HepG2 (cell line): ENCODE results near the gene TNFRSF6B. TPM values are rescaled to one million over a fixed set of nuclear protein-coding genes. Genes with fewer than 3 reads are reported as not detected.

Experiments used
- CBX2 ChIP-seq, 2 experiments: fragments of 200-600 bp in 1 of 2; sonication (generic); formaldehyde crosslinking in 1 of 2; IDR thresholded peaks; 2 replicates each; pipeline versions ENCODE4 v1.7.0 to v1.8.1; 2018 to 2022; ENCODE audit warnings: low read depth in 2 of 2, low read length in 1 of 2, mild to moderate bottlenecking in 1 of 2, missing genetic modification reagents in 1 of 2
- CHD4 ChIP-seq: fragments of 200-600 bp; sonication (generic); IDR thresholded peaks from 2 replicates; pipeline ENCODE4 v1.7.0; 2017; ENCODE audit warnings: mild to moderate bottlenecking, low read length, borderline replicate concordance
- DPF2 ChIP-seq: sonication (generic); formaldehyde crosslinking; IDR thresholded peaks from 2 replicates; pipeline ENCODE4 v1.4.0; 2020; ENCODE audit warnings: mild to moderate bottlenecking, low read depth, missing genetic modification reagents, borderline replicate concordance
- FOSL1 ChIP-seq: sonication (generic); formaldehyde crosslinking; IDR thresholded peaks from 2 replicates; pipeline ENCODE4 v1.9.0; 2021; ENCODE audit warnings: missing genetic modification reagents, borderline replicate concordance
- HOXD1 ChIP-seq: sonication (generic); formaldehyde crosslinking; IDR thresholded peaks from 2 replicates; pipeline ENCODE4 v1.5.0; 2020; ENCODE audit warnings: missing genetic modification reagents
- KAT8 ChIP-seq: IDR thresholded peaks from 2 replicates; pipeline ENCODE4 v1.6.1; 2016; ENCODE audit warnings: missing genetic modification reagents, missing compliant biosample characterization
- MXI1 ChIP-seq: IDR thresholded peaks from 3 replicates; pipeline ENCODE4 v1.6.1; 2012; ENCODE audit warnings: low read depth, low read length, inconsistent platforms, borderline replicate concordance
- NFKB2 ChIP-seq: sonication (generic); formaldehyde crosslinking; IDR thresholded peaks from 2 replicates; pipeline ENCODE4 v1.4.0; 2020; ENCODE audit warnings: missing genetic modification reagents, borderline replicate concordance
- NFYB ChIP-seq: sonication (generic); formaldehyde crosslinking; IDR thresholded peaks from 2 replicates; pipeline ENCODE4 v1.4.0; 2020; ENCODE audit warnings: missing genetic modification reagents
- PLRG1 ChIP-seq: fragments of 450-650 bp; conservative IDR thresholded peaks from 2 replicates; pipeline ENCODE4 v1.6.1; 2016
- SMC3 ChIP-seq: IDR thresholded peaks from 2 replicates; pipeline ENCODE4 v1.6.1; 2011; ENCODE audit warnings: low read length, improper control_type of control experiment
- SOX5 ChIP-seq: IDR thresholded peaks from 2 replicates; pipeline ENCODE4 v1.6.1; 2016; ENCODE audit warnings: borderline replicate concordance
- ZKSCAN1 ChIP-seq: fragments of 150-350 bp; IDR thresholded peaks from 2 replicates; pipeline ENCODE4 v1.6.1; 2014; ENCODE audit warnings: low read length
- ZNF251 ChIP-seq: sonication (generic); formaldehyde crosslinking; IDR thresholded peaks from 2 replicates; pipeline ENCODE4 v1.9.0; 2021; ENCODE audit warnings: mild to moderate bottlenecking, missing genetic modification reagents
- ZNF296 ChIP-seq: sonication (generic); formaldehyde crosslinking; conservative IDR thresholded peaks from 2 replicates; pipeline ENCODE4 v1.5.0; 2020; ENCODE audit warnings: mild to moderate bottlenecking, missing genetic modification reagents
- ZNF432 ChIP-seq: sonication (generic); formaldehyde crosslinking; IDR thresholded peaks from 2 replicates; pipeline ENCODE4 v1.5.0; 2020; ENCODE audit warnings: missing genetic modification reagents, mild to moderate bottlenecking, borderline replicate concordance
- ZNF468 ChIP-seq: sonication (generic); formaldehyde crosslinking; IDR thresholded peaks from 2 replicates; pipeline ENCODE4 v1.8.0; 2022; ENCODE audit warnings: mild to moderate bottlenecking, moderate library complexity, missing genetic modification reagents
- ZNF501 ChIP-seq: sonication (generic); formaldehyde crosslinking; IDR thresholded peaks from 2 replicates; pipeline ENCODE4 v1.5.1; 2020; ENCODE audit warnings: mild to moderate bottlenecking, moderate library complexity, missing genetic modification reagents
- ZNF549 ChIP-seq: sonication (generic); formaldehyde crosslinking; IDR thresholded peaks from 2 replicates; pipeline ENCODE4 v1.5.0; 2020; ENCODE audit warnings: missing genetic modification reagents
- ZNF598 ChIP-seq: sonication (generic); formaldehyde crosslinking; IDR thresholded peaks from 2 replicates; pipeline ENCODE4 v1.5.1; 2020; ENCODE audit warnings: mild to moderate bottlenecking, missing genetic modification reagents, borderline replicate concordance
- ZNF652 ChIP-seq: IDR thresholded peaks from 2 replicates; pipeline ENCODE4 v1.6.1; 2016; ENCODE audit warnings: low read depth, borderline replicate concordance
- ZNF780A ChIP-seq: sonication (generic); formaldehyde crosslinking; IDR thresholded peaks from 2 replicates; pipeline ENCODE4 v1.8.0; 2022; ENCODE audit warnings: mild to moderate bottlenecking, missing genetic modification reagents, moderate library complexity
- ZNF839 ChIP-seq: sonication (generic); formaldehyde crosslinking; IDR thresholded peaks from 2 replicates; pipeline ENCODE4 v1.4.0; 2020; ENCODE audit warnings: missing genetic modification reagents, mild to moderate bottlenecking, borderline replicate concordance
- polyA plus RNA-seq, 8 experiments: library from polyadenylated mRNA; depleted of rRNA in 3 of 8; stranded (reverse) in 7 of 8; unstranded in 1 of 8; fragments of >200 nt; fragmentation: Illumina TruSeq in 4 of 8; extraction: Trizol in 4 of 8; gene quantifications; 2 replicates each; pipeline versions ENCODE4 v1.2.1 to v1.2.3, GENCODE V29; 2011 to 2016; ENCODE audit warnings: low read depth in 4 of 8, missing spikeins in 1 of 8, mixed read lengths in 1 of 8; ENCODE audit not compliant: insufficient read depth in 1 of 8
- total RNA-seq, 5 experiments: library from RNA; depleted of rRNA; stranded (reverse); fragments of >200 nt; fragmentation: Illumina TruSeq; extraction: Trizol; gene quantifications; 2 replicates each; pipeline ENCODE4 v1.2.3, GENCODE V29; 2016; ENCODE audit warnings: low read depth in 1 of 5
- TF ChIP-seq, protein P1 (sequence below): sonication (generic); formaldehyde crosslinking; IDR thresholded peaks from 2 replicates; pipeline ENCODE4 v1.8.0; 2022; ENCODE audit warnings: low read depth, missing genetic modification reagents
- TF ChIP-seq, protein P2 (sequence below): sonication (generic); formaldehyde crosslinking; IDR thresholded peaks from 2 replicates; pipeline ENCODE4 v1.4.0; 2020; ENCODE audit warnings: mild to moderate bottlenecking, missing genetic modification reagents
- TF ChIP-seq, protein P3 (sequence below): sonication (generic); formaldehyde crosslinking; IDR thresholded peaks from 2 replicates; pipeline ENCODE4 v1.8.0; 2022; ENCODE audit warnings: mild to moderate bottlenecking, missing genetic modification reagents, moderate library complexity

TNFRSF6B gene
- total and polyA plus RNA-seq, 2 of the 13 experiments (the other 11 are each of a cell fraction or from before 2014, with no cell fraction given), result 0.24 TPM; not detected in 1

GRCh38 chr20:63736893-63737694 lies 40.6 kb downstream of the TNFRSF6B start (continued):
- no peak for TF ChIP-seq ZKSCAN1
- no peak for TF ChIP-seq SMC3
- no peak for TF ChIP-seq CBX2 (IDR thresholded peaks at IDR 0.05; ENCODE audit: low read depth, low read length)
- no peak for TF ChIP-seq CBX2 (CRISPR knock-in tag; IDR thresholded peaks at IDR 0.05; ENCODE audit: low read depth)
- TF ChIP-seq ZNF432 (CRISPR knock-in tag), result no peak
- no peak for TF ChIP-seq ZNF652 (CRISPR knock-in tag)
- TF ChIP-seq ZNF549 (CRISPR knock-in tag), result 0 out of 2 replicates have a peak, but pooled peaks have one; percentile 8
- TF ChIP-seq ZNF251 (CRISPR knock-in tag), result no peak
- TF ChIP-seq ZNF296 (CRISPR knock-in tag), result peak; percentile 27; the same call in 1 of the 2 replicates
- TF ChIP-seq, protein P1, sequence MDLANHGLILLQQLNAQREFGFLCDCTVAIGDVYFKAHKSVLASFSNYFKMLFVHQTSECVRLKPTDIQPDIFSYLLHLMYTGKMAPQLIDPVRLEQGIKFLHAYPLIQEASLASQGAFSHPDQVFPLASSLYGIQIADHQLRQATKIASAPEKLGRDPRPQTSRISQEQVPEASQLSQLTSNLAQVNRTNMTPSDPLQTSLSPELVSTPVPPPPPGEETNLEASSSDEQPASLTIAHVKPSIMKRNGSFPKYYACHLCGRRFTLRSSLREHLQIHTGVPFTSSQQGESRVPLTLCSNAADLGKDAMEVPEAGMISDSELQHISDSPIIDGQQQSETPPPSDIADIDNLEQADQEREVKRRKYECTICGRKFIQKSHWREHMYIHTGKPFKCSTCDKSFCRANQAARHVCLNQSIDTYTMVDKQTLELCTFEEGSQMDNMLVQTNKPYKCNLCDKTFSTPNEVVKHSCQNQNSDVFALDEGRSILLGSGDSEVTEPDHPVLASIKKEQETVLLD (CRISPR knock-in tag), result no peak
- peak; percentile 44; the same call in 1 of the 2 replicates for TF ChIP-seq ZNF468 (CRISPR knock-in tag)
- TF ChIP-seq DPF2, result peak; percentile 64
- TF ChIP-seq CHD4, result no peak
- peak; percentile 50 for TF ChIP-seq NFYB (CRISPR knock-in tag)
- no peak for TF ChIP-seq MXI1
- TF ChIP-seq KAT8 (CRISPR knock-in tag), result no peak; the same call in 1 of the 2 replicates
- TF ChIP-seq ZNF501 (CRISPR knock-in tag), result no peak
- TF ChIP-seq HOXD1, result no peak
- peak; percentile 71; the same call in 1 of the 2 replicates for TF ChIP-seq ZNF598 (CRISPR knock-in tag)
- no peak for TF ChIP-seq FOSL1 (CRISPR knock-in tag)
- no peak for TF ChIP-seq SOX5
- TF ChIP-seq, protein P2, sequence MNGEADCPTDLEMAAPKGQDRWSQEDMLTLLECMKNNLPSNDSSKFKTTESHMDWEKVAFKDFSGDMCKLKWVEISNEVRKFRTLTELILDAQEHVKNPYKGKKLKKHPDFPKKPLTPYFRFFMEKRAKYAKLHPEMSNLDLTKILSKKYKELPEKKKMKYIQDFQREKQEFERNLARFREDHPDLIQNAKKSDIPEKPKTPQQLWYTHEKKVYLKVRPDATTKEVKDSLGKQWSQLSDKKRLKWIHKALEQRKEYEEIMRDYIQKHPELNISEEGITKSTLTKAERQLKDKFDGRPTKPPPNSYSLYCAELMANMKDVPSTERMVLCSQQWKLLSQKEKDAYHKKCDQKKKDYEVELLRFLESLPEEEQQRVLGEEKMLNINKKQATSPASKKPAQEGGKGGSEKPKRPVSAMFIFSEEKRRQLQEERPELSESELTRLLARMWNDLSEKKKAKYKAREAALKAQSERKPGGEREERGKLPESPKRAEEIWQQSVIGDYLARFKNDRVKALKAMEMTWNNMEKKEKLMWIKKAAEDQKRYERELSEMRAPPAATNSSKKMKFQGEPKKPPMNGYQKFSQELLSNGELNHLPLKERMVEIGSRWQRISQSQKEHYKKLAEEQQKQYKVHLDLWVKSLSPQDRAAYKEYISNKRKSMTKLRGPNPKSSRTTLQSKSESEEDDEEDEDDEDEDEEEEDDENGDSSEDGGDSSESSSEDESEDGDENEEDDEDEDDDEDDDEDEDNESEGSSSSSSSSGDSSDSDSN (CRISPR knock-in tag), result no peak
- TF ChIP-seq PLRG1, result no peak
- TF ChIP-seq ZNF839 (CRISPR knock-in tag), result no peak; the same call in 1 of the 2 replicates
- TF ChIP-seq, protein P3, sequence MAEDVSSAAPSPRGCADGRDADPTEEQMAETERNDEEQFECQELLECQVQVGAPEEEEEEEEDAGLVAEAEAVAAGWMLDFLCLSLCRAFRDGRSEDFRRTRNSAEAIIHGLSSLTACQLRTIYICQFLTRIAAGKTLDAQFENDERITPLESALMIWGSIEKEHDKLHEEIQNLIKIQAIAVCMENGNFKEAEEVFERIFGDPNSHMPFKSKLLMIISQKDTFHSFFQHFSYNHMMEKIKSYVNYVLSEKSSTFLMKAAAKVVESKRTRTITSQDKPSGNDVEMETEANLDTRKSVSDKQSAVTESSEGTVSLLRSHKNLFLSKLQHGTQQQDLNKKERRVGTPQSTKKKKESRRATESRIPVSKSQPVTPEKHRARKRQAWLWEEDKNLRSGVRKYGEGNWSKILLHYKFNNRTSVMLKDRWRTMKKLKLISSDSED (CRISPR knock-in tag), result peak; percentile 89; the same call in 1 of the 2 replicates
- no peak; the same call in 1 of the 2 replicates for TF ChIP-seq NFKB2
- no peak for TF ChIP-seq ZNF780A (CRISPR knock-in tag)
